SK-N-SH (cell line): Measurements from ENCODE around the gene FPR1. TPM values are rescaled to one million over a fixed set of nuclear protein-coding genes. Genes with fewer than 3 reads are reported as not detected.

ENCODE experiments used
- CTCF ChIA-PET: fragments of 300-600, 350-600 bp; formaldehyde crosslinking; extraction: SDS; loops from one replicate; lab custom pipeline; 2021; lab: Yijun Ruan, JAX
- POLR2A ChIA-PET: fragments of 350-600 bp; sonication (Branson Sonifier 250); formaldehyde crosslinking; extraction: SDS; loops from one replicate; lab custom pipeline; 2020; ENCODE audit warnings: antibody characterized with exemption, inconsistent platforms; lab: Yijun Ruan, JAX
- DNase-seq: peaks from one replicate; pipeline ENCODE4 v3.0.0; 2012
- H2AFZ ChIP-seq: fragments of 200-600 bp; sonication (generic); 2 replicates; pipeline ENCODE4 v1.8.1; 2016; ENCODE audit warnings: antibody characterized with exemption, mild to moderate bottlenecking, low read depth
- H3F3A ChIP-seq: fragments of 200-600 bp; sonication (generic); replicated peaks from 2 replicates; pipeline ENCODE3; 2016; ENCODE audit warnings: antibody characterized with exemption, mild to moderate bottlenecking; ENCODE audit not compliant: insufficient read depth
- H3K27ac ChIP-seq, 2 experiments: fragments of 200-500 bp in 1 of 2; fragments of 200-600 bp in 1 of 2; sonication (Bioruptor generic) in 1 of 2; sonication (generic), shearing (Covaris generic) in 1 of 2; 2 replicates each; pipeline versions ENCODE4 v1.5.1 to v1.6.1; 2014 to 2016; ENCODE audit warnings: low read depth in 2 of 2, inconsistent platforms in 1 of 2, low read length in 1 of 2, mild to moderate bottlenecking in 1 of 2, mixed read lengths in 1 of 2
- H3K27me3 ChIP-seq: fragments of 200-600 bp; sonication (generic), shearing (Covaris generic); 2 replicates; pipeline ENCODE4 v1.6.1; 2016; ENCODE audit warnings: mixed run types; ENCODE audit not compliant: insufficient read depth
- H3K36me3 ChIP-seq, 2 experiments: fragments of 200-500 bp in 1 of 2; fragments of 200-600 bp in 1 of 2; sonication (Bioruptor generic) in 1 of 2; sonication (generic) in 1 of 2; replicated peaks in 1 of 2; 2 replicates each; pipeline versions ENCODE3 to v1.5.1; 2014 to 2016; ENCODE audit warnings: low read length in 1 of 2, mild to moderate bottlenecking in 1 of 2; ENCODE audit not compliant: insufficient read depth in 2 of 2, control insufficient read depth in 1 of 2
- H3K4me1 ChIP-seq, 2 experiments: fragments of 200-500 bp in 1 of 2; fragments of 200-600 bp in 1 of 2; sonication (Bioruptor generic) in 1 of 2; sonication (generic), shearing (Covaris generic) in 1 of 2; 2 replicates each; pipeline versions ENCODE4 v1.5.1 to v1.6.1; 2014 to 2016; ENCODE audit warnings: low read depth in 1 of 2, low read length in 1 of 2, mixed run types in 1 of 2; ENCODE audit not compliant: insufficient read depth in 2 of 2, control insufficient read depth in 1 of 2
- H3K4me2 ChIP-seq: fragments of 200-600 bp; sonication (generic), shearing (Covaris generic); 2 replicates; pipeline ENCODE4 v1.6.1; 2017; ENCODE audit warnings: mixed run types
- H3K4me3 ChIP-seq, 2 experiments: fragments of 200-500 bp in 1 of 2; fragments of 200-600 bp in 1 of 2; sonication (Bioruptor generic) in 1 of 2; sonication (generic), shearing (Covaris generic) in 1 of 2; 2 replicates each; pipeline versions ENCODE4 v1.5.1 to v1.8.1; 2014 to 2016; ENCODE audit warnings: low read depth in 2 of 2, inconsistent platforms in 1 of 2, low read length in 1 of 2, mild to moderate bottlenecking in 1 of 2, mixed read lengths in 1 of 2, moderate library complexity in 1 of 2
- H3K79me2 ChIP-seq: fragments of 200-600 bp; sonication (generic); 2 replicates; pipeline ENCODE4 v1.8.1; 2017; ENCODE audit warnings: mild to moderate bottlenecking; ENCODE audit not compliant: insufficient read depth
- H3K9ac ChIP-seq: fragments of 200-600 bp; sonication (generic); 2 replicates; pipeline ENCODE4 v1.6.1; 2017; ENCODE audit warnings: mixed run types
- H3K9me2 ChIP-seq: fragments of 200-600 bp; sonication (generic); 2 replicates; pipeline ENCODE4 v1.6.1; 2017; ENCODE audit warnings: mixed run types
- H3K9me3 ChIP-seq: fragments of 200-600 bp; sonication (generic); 2 replicates; pipeline ENCODE4 v1.6.1; 2017; ENCODE audit warnings: mixed run types, mild to moderate bottlenecking, moderate library complexity
- H4K20me1 ChIP-seq: fragments of 200-600 bp; sonication (generic); 2 replicates; pipeline ENCODE4 v1.6.1; 2017; ENCODE audit warnings: mild to moderate bottlenecking, mixed run types; ENCODE audit not compliant: insufficient read depth
- EP300 ChIP-seq, 2 experiments: IDR thresholded peaks; 2 replicates each; pipeline versions ENCODE4 v1.4.0 to v1.6.1; 2012; ENCODE audit warnings: borderline replicate concordance in 1 of 2, low read depth in 1 of 2, low read length in 1 of 2
- FOXJ3 ChIP-seq: sonication (generic); formaldehyde crosslinking; IDR thresholded peaks from 2 replicates; pipeline ENCODE4 v1.5.1; 2020; ENCODE audit warnings: mild to moderate bottlenecking, missing genetic modification reagents
- GABPA ChIP-seq: IDR thresholded peaks from 2 replicates; pipeline ENCODE4 v1.4.0; 2012; ENCODE audit warnings: low read depth, mild to moderate bottlenecking
- MXI1 ChIP-seq: IDR thresholded peaks from 2 replicates; pipeline ENCODE4 v1.6.1; 2012; ENCODE audit warnings: mild to moderate bottlenecking, low read depth, low read length, improper control_type of control experiment
- PBX3 ChIP-seq: IDR thresholded peaks from 2 replicates; pipeline ENCODE4; 2012
- POLR2AphosphoS5 ChIP-seq: IDR thresholded peaks from 2 replicates; pipeline ENCODE4 v1.6.1; 2012; ENCODE audit warnings: low read depth, low read length
- RCOR1 ChIP-seq: fragments of 150-350 bp; IDR thresholded peaks from 2 replicates; pipeline ENCODE4 v1.6.1; 2017; ENCODE audit warnings: antibody characterized with exemption, low read length
- RFX5 ChIP-seq: IDR thresholded peaks from 2 replicates; pipeline ENCODE4 v1.6.1; 2012; ENCODE audit warnings: mild to moderate bottlenecking, improper control_type of control experiment, low read length
- RXRA ChIP-seq: IDR thresholded peaks from 2 replicates; pipeline ENCODE4 v1.4.0; 2012; ENCODE audit warnings: low read depth, mild to moderate bottlenecking, borderline replicate concordance
- TEAD4 ChIP-seq: IDR thresholded peaks from 2 replicates; pipeline ENCODE4 v1.4.0; 2012; ENCODE audit warnings: mild to moderate bottlenecking, borderline replicate concordance; ENCODE audit not compliant: insufficient read depth
- ZBTB33 ChIP-seq: IDR thresholded peaks from 2 replicates; pipeline ENCODE4 v1.4.0; 2012; ENCODE audit warnings: low read depth, borderline replicate concordance
- WGBS: methylation state at CpG from one replicate; pipeline ENCODE4 v1.1.6; 2017; ENCODE audit warnings: low lambda C conversion rate; 5-methylcytosine and 5-hydroxymethylcytosine counted together
- polyA plus RNA-seq, 3 experiments: library from polyadenylated mRNA; depleted of rRNA; stranded (reverse); fragments of >200 nt; gene quantifications; 2 replicates each; pipeline ENCODE4 v1.2.3, GENCODE V29; 2012
- TF ChIP-seq, protein P1 (sequence below): IDR thresholded peaks from 2 replicates; pipeline ENCODE4 v1.4.0; 2012; ENCODE audit warnings: low read depth, borderline replicate concordance
- TF ChIP-seq, protein P2 (sequence below): fragments of 200-600 bp; sonication (generic); IDR thresholded peaks from 2 replicates; pipeline ENCODE4 v1.6.1; 2017; ENCODE audit warnings: antibody characterized with exemption, mild to moderate bottlenecking, moderate library complexity
- TF ChIP-seq, protein P3 (sequence below): fragments of 150-350 bp; IDR thresholded peaks from 2 replicates; pipeline ENCODE4 v1.6.1; 2017; ENCODE audit warnings: antibody characterized with exemption, low read length, low read depth, borderline replicate concordance
- TF ChIP-seq, protein P4 (sequence below): IDR thresholded peaks from 2 replicates; pipeline ENCODE4 v1.4.0; 2012; ENCODE audit warnings: low read depth

Gene FPR1
- polyA plus RNA-seq, 1 of the 3 experiments (the other 2 are of a cell fraction): not detected

- H4K20me1 ChIP-seq: no peaks in the 10 kb centered on the region
- H3K4me2 ChIP-seq: peak overlapping the region; percentile 75
- no peak overlapping the region for H2AFZ ChIP-seq
- H3K4me3 ChIP-seq: peak overlapping the region in 1 of 2 experiments; percentile 29; a peak in 1 of 4 replicates
- H3K9ac ChIP-seq: peak overlapping the region; percentile 64
- H3K36me3 ChIP-seq: no peaks in the 10 kb centered on the region
- WGBS: 58% methylated on average over 7 of the region's 13 CpGs
- H3K4me1 ChIP-seq: peaks cover 10 to 22% of the 10 kb centered on the region in 2 experiments; a peak in 3 of 4 replicates
- H3K9me2 ChIP-seq: no peaks in the 10 kb centered on the region
- TF ChIP-seq TEAD4 (no peak; the same call in 1 of the 2 replicates), EP300 (IDR thresholded peaks at IDR 0.05; ENCODE audit: borderline replicate concordance in 1 of 2, low read depth in 1 of 2, low read length in 1 of 2) (no peak), RXRA (no peak), RFX5 (no peak), GABPA (no peak), POLR2AphosphoS5 (no peak), PBX3 (no peak), RCOR1 (no peak), MXI1 (no peak), ZBTB33 (no peak), FOXJ3 (CRISPR knock-in tag) (no peak)
- TF ChIP-seq, protein P1, sequence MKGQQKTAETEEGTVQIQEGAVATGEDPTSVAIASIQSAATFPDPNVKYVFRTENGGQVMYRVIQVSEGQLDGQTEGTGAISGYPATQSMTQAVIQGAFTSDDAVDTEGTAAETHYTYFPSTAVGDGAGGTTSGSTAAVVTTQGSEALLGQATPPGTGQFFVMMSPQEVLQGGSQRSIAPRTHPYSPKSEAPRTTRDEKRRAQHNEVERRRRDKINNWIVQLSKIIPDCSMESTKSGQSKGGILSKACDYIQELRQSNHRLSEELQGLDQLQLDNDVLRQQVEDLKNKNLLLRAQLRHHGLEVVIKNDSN: no peak
- TF ChIP-seq, protein P2, sequence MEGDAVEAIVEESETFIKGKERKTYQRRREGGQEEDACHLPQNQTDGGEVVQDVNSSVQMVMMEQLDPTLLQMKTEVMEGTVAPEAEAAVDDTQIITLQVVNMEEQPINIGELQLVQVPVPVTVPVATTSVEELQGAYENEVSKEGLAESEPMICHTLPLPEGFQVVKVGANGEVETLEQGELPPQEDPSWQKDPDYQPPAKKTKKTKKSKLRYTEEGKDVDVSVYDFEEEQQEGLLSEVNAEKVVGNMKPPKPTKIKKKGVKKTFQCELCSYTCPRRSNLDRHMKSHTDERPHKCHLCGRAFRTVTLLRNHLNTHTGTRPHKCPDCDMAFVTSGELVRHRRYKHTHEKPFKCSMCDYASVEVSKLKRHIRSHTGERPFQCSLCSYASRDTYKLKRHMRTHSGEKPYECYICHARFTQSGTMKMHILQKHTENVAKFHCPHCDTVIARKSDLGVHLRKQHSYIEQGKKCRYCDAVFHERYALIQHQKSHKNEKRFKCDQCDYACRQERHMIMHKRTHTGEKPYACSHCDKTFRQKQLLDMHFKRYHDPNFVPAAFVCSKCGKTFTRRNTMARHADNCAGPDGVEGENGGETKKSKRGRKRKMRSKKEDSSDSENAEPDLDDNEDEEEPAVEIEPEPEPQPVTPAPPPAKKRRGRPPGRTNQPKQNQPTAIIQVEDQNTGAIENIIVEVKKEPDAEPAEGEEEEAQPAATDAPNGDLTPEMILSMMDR: no peak
- TF ChIP-seq, protein P3, sequence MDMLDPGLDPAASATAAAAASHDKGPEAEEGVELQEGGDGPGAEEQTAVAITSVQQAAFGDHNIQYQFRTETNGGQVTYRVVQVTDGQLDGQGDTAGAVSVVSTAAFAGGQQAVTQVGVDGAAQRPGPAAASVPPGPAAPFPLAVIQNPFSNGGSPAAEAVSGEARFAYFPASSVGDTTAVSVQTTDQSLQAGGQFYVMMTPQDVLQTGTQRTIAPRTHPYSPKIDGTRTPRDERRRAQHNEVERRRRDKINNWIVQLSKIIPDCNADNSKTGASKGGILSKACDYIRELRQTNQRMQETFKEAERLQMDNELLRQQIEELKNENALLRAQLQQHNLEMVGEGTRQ: no peak
- TF ChIP-seq, protein P4, sequence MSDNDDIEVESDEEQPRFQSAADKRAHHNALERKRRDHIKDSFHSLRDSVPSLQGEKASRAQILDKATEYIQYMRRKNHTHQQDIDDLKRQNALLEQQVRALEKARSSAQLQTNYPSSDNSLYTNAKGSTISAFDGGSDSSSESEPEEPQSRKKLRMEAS: no peak
- H3K79me2 ChIP-seq: no peaks in the 10 kb centered on the region; the same call in 1 of the 2 replicates
- peaks cover 46% of the 10 kb centered on the region for H3F3A ChIP-seq
- no peak for DNase-seq
- POLR2A ChIA-PET: no interaction called here
- CTCF ChIA-PET: interaction anchor here (1.2 kb wide), 1 partner anchor 9 kb away, joined by 6 read pairs; no protein-coding TSS in a partner anchor
- peak overlapping the region in 1 of 2 experiments; percentile 91; a peak in 2 of 4 replicates for H3K27ac ChIP-seq
- H3K27me3 ChIP-seq: no peaks in the 10 kb centered on the region
- no peaks in the 10 kb centered on the region for H3K9me3 ChIP-seq
These were observed 48.2 kb upstream of the FPR1 start for GRCh38 chr19:51799774-51800472.
